ENCODE results near the gene RPL37A. TPM values are rescaled to one million over a fixed set of nuclear protein-coding genes. Genes with fewer than 3 reads are reported as not detected.

The RPL37A gene
- total RNA-seq, 4 donors from 2014 or later: 1,101 to 2,003 (median 1,461) TPM

DNA sequence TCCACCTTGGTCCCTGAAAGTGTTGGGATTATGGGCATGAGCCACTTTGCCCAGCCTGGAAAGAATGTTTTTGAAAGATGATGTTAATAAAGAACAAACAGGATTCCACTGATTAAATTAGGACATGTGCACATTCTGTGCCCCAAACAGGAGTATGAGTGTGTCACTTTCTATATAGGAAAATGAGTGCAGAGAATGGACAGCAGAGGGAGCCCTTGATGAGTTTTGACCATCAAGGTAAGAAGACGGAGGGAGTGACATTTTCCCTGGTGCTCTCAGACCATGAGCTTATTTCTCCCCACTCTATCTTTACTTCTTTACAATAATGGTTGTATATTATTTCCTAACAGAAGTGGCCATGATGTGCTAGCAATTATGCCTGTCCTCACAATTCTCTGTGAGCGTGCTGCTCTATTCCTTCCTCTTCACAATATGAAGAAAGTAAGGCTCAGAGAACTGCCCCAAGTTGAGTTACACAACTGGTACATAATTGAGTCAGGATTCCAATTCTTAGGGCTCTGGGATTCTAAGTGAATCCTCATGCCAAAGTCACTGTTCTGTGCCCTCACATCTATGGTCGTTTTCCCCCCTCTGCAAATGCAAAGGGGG is 20.6 kb downstream of the RPL37A start:
- TF ChIP-seq, protein P1, sequence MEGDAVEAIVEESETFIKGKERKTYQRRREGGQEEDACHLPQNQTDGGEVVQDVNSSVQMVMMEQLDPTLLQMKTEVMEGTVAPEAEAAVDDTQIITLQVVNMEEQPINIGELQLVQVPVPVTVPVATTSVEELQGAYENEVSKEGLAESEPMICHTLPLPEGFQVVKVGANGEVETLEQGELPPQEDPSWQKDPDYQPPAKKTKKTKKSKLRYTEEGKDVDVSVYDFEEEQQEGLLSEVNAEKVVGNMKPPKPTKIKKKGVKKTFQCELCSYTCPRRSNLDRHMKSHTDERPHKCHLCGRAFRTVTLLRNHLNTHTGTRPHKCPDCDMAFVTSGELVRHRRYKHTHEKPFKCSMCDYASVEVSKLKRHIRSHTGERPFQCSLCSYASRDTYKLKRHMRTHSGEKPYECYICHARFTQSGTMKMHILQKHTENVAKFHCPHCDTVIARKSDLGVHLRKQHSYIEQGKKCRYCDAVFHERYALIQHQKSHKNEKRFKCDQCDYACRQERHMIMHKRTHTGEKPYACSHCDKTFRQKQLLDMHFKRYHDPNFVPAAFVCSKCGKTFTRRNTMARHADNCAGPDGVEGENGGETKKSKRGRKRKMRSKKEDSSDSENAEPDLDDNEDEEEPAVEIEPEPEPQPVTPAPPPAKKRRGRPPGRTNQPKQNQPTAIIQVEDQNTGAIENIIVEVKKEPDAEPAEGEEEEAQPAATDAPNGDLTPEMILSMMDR (IDR thresholded peaks at IDR 0.05; ENCODE audit: low read depth): no peak

DNA sequence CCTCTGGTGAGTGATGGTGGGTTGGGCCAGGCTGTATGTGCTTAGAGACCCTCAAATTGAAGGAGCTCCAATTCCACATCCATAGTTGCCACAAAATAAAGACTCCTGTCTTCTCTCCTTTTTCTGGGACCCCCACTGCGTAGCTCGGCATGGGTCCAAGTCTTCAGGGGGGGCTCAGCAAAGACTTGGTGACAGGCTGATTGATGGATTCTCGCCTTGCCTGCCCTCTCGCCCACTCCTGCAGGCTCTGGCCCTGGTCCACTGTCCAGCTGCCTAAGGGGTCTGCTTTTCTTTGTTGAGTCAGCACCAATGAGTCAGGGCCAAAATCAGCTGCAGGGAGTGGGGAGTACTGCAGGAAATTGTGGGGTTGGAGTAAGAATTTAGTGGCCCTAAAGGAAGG is 21.5 kb downstream of the RPL37A start:
- TF ChIP-seq, protein P1 (IDR thresholded peaks at IDR 0.05; ENCODE audit: low read depth): no peak

DNA sequence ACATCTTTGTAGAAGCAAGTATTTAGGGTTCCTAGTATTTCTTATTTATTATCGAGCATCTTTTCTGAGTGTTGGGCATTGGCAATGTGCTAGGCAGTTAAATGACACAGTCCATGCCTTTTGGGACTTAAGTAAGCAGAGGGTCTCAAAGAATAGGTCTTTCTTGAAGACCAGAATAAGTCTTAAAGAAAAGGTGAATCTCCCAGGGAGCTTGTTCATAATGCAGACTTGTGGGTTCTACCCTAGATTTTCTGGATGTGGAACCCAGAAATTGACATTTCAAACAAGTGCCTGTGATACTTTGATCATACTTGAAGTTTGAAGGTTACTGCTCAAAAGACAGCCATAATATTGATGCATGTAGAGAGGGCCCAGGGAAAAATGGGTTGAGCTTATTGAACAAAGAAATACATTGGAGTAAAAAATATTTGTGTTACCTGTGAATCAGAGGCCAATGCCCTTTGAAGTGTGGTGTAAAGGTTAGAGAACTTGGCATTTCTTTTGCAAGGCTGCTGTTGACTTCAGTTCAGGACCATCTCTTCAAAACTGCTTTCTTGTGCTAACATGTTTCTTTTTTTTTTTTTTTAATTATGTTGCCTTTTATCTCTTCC is 24.4 kb downstream of the RPL37A start:
- TF ChIP-seq, protein P1 (IDR thresholded peaks at IDR 0.05; ENCODE audit: low read depth): no peak

DNA sequence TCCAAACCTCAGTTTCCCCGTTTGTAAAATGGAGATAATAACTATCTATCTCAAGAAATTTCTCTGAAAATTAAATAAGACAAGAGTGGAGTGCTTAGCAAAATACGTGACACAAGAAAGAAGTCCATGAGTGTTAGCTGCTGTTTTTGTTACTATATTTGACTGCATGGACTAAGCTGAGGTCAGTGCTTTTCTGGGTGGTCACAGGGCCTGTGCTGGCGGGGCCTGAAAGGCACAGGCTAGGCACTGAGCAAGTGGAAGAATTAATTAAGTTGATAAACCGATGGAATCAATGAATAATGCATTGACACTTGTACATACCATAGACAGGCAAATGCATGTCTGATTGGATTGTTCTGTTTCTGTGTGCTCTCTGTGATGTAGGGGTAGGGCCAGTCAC is 27.3 kb downstream of the RPL37A start:
- TF ChIP-seq, protein P1 (IDR thresholded peaks at IDR 0.05; ENCODE audit: low read depth): no peak

DNA sequence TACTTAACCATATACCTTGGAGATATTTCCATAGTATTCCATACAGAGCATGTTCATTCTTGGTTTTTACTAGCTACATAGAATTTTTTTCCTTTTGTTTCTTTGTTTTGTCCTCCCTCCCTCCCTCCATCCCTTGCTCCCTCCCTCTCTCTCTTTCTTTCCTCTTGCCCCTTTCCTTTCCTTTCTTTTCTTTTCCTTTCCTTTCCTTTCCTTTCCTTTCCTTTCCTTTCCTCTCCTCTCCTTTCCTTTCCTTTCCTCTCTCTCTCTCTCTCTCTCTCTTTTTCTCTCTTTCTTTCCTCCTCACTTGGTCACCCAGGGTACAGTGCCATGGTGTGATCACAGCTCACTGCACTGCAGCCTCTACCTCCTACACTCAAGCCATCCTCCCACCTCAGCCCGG is 28.3 kb downstream of the RPL37A start:
- TF ChIP-seq, protein P1 (IDR thresholded peaks at IDR 0.05; ENCODE audit: low read depth): no peak

DNA sequence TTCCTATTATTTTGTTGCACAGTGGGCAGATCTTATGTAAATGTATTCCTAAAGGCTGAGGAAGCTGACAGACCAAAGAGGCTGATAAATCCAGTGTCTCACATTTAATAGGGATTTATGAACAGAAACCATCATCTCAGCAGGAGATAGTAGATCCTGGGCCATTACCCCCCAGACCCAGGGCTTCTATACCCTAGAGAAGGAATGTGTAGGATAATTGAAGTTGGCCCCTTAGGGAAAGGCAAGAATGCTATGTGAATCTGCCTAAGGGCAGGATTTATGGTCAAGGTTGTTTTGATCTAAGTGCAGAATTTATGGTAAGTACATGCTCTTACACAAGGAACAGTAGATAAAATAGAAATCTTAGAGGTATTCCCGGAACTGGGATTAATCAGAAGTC is 29.0 kb downstream of the RPL37A start:
- TF ChIP-seq, protein P1 (IDR thresholded peaks at IDR 0.05; ENCODE audit: low read depth): no peak

DNA sequence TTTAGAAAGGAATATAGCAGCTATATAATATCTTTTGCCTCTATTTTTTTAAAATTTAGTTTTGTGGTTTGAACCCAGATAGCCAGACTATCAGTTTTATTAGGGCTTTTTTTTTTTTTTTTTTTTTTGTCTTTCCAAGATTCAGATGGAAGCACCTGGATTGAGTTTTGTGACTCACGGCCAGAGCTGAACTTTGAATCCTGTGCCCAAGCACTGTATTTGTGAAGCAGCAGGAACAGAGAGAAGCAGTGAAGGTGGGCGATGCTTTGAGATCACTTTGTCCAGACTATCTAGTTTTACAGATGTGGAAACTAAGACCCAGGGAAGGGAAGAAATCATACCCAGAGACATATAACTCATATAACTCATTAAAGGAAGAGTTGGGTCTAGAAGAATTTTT is 33.9 kb downstream of the RPL37A start:
- TF ChIP-seq, protein P1 (IDR thresholded peaks at IDR 0.05; ENCODE audit: low read depth): no peak

All from subcutaneous adipose tissue (tissue), 4 donors.